AG09319 (cell line): Measurements from ENCODE around the gene EEF1AKMT4.

Experiments
- DNase-seq: peaks from one replicate; pipeline ENCODE4 v3.0.0-alpha.2; 2010; ENCODE audit warnings: low read depth; ENCODE audit errors: extremely low read depth
- TF ChIP-seq, protein P1 (sequence below): IDR thresholded peaks from 2 replicates; pipeline ENCODE4 v1.5.1; 2011; ENCODE audit warnings: low read depth, mild to moderate bottlenecking, inconsistent platforms, low read length, moderate library complexity

Gene EEF1AKMT4

DNA sequence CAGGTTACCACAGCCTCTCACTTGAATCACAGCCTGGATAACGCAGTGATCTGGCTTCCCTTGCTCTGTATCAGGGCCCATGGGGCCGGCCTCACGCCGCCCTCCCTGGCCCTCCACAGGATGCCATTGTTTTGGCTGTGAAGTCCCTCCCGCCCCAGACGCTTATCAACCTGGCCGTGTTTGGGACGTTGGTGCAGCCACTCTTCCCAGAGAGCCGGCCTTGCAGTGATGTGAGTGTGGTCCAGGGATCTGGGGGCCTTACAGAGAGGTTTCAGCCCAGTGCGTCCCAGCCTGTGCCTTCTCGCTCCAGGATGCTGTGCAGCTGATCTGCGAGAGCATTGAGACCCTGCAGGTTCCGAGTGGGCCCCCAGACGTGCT lies 13.4 kb upstream of the EEF1AKMT4 start:
- TF ChIP-seq, protein P1, sequence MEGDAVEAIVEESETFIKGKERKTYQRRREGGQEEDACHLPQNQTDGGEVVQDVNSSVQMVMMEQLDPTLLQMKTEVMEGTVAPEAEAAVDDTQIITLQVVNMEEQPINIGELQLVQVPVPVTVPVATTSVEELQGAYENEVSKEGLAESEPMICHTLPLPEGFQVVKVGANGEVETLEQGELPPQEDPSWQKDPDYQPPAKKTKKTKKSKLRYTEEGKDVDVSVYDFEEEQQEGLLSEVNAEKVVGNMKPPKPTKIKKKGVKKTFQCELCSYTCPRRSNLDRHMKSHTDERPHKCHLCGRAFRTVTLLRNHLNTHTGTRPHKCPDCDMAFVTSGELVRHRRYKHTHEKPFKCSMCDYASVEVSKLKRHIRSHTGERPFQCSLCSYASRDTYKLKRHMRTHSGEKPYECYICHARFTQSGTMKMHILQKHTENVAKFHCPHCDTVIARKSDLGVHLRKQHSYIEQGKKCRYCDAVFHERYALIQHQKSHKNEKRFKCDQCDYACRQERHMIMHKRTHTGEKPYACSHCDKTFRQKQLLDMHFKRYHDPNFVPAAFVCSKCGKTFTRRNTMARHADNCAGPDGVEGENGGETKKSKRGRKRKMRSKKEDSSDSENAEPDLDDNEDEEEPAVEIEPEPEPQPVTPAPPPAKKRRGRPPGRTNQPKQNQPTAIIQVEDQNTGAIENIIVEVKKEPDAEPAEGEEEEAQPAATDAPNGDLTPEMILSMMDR, result no peak
- no peak for DNase-seq

DNA sequence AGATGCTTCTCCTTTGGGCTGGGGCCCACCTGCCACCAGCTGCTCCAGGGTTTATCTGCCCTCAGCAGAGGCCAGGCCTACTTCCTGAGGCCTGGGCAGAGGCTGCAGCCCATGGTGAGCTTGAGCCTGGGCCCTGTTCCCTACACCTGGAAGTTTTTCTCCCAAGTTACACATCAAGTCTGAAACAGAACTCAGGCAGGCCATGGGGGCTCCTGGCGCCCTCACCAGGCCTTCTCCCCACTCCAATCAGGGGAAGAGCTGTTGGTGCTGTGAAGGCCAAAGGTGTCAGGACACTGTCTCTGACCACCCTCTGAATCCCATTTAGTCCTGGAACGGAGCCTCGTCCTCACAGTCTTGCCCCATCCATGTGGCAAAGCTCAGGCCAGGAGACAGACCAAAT lies 12.8 kb upstream of the EEF1AKMT4 start:
- no peak for DNase-seq
- TF ChIP-seq, protein P1, result no peak

DNA sequence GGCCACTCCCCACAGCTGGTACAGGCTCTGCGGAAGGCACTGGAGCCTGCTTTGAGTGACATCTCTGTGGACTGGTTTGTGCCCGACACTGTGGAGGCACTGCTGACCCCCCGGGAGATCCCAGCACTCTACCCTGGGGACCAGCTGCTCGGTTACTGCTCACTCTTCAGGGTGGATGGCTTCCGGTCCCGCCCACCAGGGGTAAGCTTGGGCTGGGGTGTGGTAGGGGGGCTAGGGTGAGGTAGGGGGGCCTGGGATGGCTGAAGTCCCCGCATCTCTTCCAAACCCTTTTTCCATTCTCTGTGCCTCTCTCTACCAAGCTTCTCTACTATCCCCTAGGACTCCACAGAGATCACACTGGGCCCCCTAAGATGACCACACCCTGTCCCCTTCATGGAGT lies 12.3 kb upstream of the EEF1AKMT4 start:
- no peak for DNase-seq
- TF ChIP-seq, protein P1, result no peak

DNA sequence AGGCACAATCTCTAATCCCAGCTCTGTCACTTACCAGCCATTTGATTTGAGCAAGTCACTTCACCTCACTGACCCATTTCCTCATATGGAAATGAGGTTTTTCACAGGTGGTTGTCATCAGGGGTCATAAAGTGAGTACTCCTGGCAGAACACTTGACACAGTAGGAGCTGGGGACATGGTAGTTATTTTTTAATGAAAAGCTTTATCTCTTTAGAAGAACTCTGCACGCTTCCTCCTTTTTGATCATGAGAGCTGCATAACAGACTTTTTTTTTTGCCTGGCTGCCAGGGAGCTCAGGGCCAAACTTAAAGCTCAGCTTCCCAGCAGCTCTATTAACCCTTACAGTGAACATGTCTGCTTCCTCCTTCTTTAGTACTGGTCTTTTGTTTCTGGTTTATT lies 11.7 kb upstream of the EEF1AKMT4 start:
- no peak for DNase-seq
- TF ChIP-seq, protein P1, result no peak

DNA sequence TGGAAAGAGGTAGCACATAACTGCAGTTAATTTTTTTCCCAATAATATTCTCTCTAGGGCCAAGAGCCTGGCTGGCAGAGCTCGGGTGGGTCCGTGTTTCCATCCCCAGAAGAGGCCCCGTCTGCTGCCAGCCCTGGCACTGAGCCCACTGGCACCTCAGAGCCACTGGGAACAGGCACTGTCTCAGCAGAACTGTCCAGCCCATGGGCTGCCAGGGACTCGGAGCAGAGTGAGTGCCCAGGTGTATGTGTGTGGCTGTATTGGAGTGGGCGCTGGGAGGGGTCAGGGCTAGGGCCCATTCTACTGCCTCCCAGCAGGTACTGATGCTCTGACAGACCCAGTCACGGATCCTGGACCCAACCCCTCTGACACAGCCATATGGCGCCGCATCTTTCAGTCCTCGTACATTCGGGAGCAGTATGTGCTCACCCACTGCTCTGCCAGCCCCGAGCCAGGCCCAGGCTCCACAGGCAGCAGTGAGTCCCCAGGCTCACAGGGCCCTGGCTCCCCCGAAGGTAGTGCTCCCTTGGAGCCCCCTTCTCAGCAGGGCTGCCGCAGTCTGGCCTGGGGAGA lies 11.1 kb upstream of the EEF1AKMT4 start:
- no peak for DNase-seq
- TF ChIP-seq, protein P1, result no peak

DNA sequence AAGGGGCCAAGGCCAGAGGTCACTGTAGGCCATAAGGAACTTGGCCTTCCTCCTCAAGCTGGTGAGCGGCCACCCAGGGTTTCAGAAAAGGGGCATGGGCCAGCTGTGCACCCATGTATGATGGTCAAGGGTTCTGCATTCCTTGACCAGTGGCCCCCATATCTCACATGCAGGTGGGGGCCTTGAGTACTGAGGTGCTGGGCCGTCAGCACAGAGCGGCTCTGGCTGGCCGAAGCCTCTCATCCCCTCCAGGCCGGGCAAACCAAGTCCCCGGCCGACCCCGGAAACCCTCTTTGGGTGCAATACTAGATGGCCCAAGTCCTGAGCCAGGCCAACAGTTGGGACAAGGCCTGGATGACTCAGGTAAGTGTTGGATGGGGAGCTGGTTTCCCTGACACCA lies 10.3 kb upstream of the EEF1AKMT4 start:
- no peak for DNase-seq
- TF ChIP-seq, protein P1, result no peak

DNA sequence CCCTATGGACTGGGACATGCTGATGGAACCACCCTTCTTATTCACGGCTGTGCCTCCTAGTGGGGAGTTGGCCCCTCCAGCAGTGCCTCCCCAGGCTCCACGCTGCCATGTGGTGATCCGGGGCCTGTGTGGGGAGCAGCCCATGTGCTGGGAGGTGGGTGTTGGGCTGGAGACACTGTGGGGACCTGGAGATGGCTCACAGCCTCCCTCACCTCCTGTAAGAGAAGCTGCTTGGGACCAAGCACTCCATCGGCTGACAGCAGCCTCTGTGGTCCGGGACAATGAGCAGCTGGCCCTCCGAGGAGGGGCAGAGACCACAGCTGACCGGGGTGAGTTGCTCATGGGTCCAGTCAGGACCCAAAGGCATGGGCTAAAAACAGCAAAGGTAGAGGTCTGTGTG lies 9.8 kb upstream of the EEF1AKMT4 start:
- TF ChIP-seq, protein P1, result no peak
- no peak for DNase-seq
